NCI-H2107 (cell line): Measurements from ENCODE around the gene BLOC1S1.
A peak's percentile ranks its signal among the peaks of the same experiment; 100 is the strongest.

Source experiments
- DNase-seq: peaks from one replicate; lab custom pipeline; 2025; lab: John Stamatoyannopoulos, UW

Gene BLOC1S1

GRCh38 chr12:55715833-55716581 is at the start of gene BLOC1S1:
TSS of gene BLOC1S1 (plus strand) at chr12:55716046. CDS start at chr12:55716052, 6 bp downstream.
- DNase-seq, result peak; percentile 93

- DNase-seq, result no peak
These were observed 49.3 kb upstream of the BLOC1S1 start for GRCh38 chr12:55666508-55666907.

- DNase-seq, result no peak
These were observed 45.6 kb upstream of the BLOC1S1 start for GRCh38 chr12:55670276-55670675.

- DNase-seq, result no peak
These were observed 44.1 kb upstream of the BLOC1S1 start for GRCh38 chr12:55671746-55672145.

GRCh38 chr12:55673638-55674037 is 42.2 kb upstream of the BLOC1S1 start:
- no peak for DNase-seq

- DNase-seq, result no peak
These were observed 40.2 kb upstream of the BLOC1S1 start for GRCh38 chr12:55675666-55676065.

- no peak for DNase-seq
These were observed 39.1 kb upstream of the BLOC1S1 start for GRCh38 chr12:55676707-55677106.

GRCh38 chr12:55679691-55680090 is 36.2 kb upstream of the BLOC1S1 start:
- no peak for DNase-seq

GRCh38 chr12:55681142-55682077 is 34.4 kb upstream of the BLOC1S1 start:
- no peak for DNase-seq

- no peak for DNase-seq
These were observed 33.6 kb upstream of the BLOC1S1 start for GRCh38 chr12:55682087-55682796.

GRCh38 chr12:55683676-55684075 is 32.2 kb upstream of the BLOC1S1 start:
- DNase-seq, result no peak

GRCh38 chr12:55684761-55685370 is 31.0 kb upstream of the BLOC1S1 start:
- DNase-seq, result no peak

GRCh38 chr12:55685671-55686070 is 30.2 kb upstream of the BLOC1S1 start:
- DNase-seq, result no peak

GRCh38 chr12:55686366-55687010 is 29.4 kb upstream of the BLOC1S1 start:
- DNase-seq, result no peak

GRCh38 chr12:55687746-55688145 is 28.1 kb upstream of the BLOC1S1 start:
- DNase-seq, result no peak

- no peak for DNase-seq
These were observed 26.9 kb upstream of the BLOC1S1 start for GRCh38 chr12:55688716-55689655.

GRCh38 chr12:55692631-55693322 is 23.1 kb upstream of the BLOC1S1 start:
- no peak for DNase-seq

GRCh38 chr12:55693323-55694187 is 22.3 kb upstream of the BLOC1S1 start:
- no peak for DNase-seq

- DNase-seq, result no peak
These were observed 21.7 kb upstream of the BLOC1S1 start for GRCh38 chr12:55694188-55694515.
